ENCODE results near the gene MFSD11.

MFSD11 gene

DNA sequence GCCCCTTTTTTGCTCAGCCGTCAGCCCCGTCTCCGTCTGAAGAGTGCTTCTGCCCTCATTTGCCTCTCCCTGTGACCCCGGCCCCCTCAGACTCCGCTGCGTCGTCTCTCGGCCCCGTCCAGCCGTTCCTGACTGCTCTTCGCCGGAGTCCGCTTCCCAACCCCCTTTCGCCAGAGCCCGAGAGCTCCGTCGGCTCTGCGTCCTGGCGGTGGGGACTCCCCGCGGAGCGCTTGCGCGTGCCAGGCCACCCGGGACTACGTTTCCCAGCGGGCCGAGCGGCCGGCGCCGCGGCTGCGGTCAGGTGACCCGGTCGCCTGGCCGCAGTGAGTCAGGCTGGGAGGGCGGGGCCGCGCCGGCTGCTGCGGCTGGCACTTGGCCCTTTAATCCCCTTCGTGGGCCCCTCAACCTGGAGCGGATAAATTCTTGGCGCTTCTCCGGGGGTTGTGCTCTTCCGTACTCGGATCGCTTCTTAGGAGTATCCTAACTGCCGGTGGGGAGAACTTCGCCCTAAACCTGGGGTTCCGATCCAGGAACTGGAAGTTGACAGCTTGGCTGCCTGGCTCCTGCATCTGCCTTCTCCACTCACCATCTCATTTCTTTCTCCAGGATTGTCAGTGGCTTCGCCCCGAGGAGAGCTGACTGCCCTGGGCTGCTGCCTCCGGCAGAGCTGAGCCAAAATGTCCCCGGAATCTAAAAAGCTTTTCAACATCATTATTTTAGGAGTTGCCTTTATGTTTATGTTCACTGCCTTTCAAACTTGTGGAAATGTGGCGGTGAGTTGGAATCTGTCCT lies at the start of gene MFSD11:
TSS of gene MFSD11 (plus strand) at position 444 of the 792 bp plus-strand sequence. CDS start at position 678, 234 bp downstream.
- TF ChIP-seq CTCF (IDR thresholded peaks at IDR 0.05; ENCODE audit: low read depth, low read length, poor library complexity, severe bottlenecking) = no peak
- TF ChIP-seq EZH2phosphoT487 (IDR thresholded peaks at IDR 0.05; ENCODE audit: borderline replicate concordance, low read length) = no peak
- H4K20me1 ChIP-seq (ENCODE audit: control insufficient read depth, insufficient read depth, low read depth, low read length) = peaks cover 28% of the 10 kb centered on the region
- peaks cover 58% of the 10 kb centered on the region for H3K36me3 ChIP-seq (ENCODE audit: control insufficient read depth, low read length)
- H3K79me2 ChIP-seq (ENCODE audit: control insufficient read depth, low read length) = peaks cover 62% of the 10 kb centered on the region
- no peaks in the 10 kb centered on the region for H3K27me3 ChIP-seq (ENCODE audit: control insufficient read depth, low read length)
- peaks cover 38% of the 10 kb centered on the region for H3F3A ChIP-seq (ENCODE audit: control insufficient read depth, insufficient read depth)
- H3K4me3 ChIP-seq (ENCODE audit: low read length) = peak within 1 kb of the TSS; percentile 89
- peak within 1 kb of the TSS; percentile 93 for H3K27ac ChIP-seq (ENCODE audit: low read depth, low read length)
- peaks cover 34% of the 10 kb centered on the region for H3K4me1 ChIP-seq (ENCODE audit: control insufficient read depth, low read length)
- no peaks in the 10 kb centered on the region for H3K9me3 ChIP-seq (ENCODE audit: control insufficient read depth, insufficient read depth, low read length)
- H3K9me2 ChIP-seq (replicated peaks; ENCODE audit: control insufficient read depth, low read length) = no peaks in the 10 kb centered on the region
- H3K4me2 ChIP-seq (ENCODE audit: low read length) = peak within 1 kb of the TSS; percentile 67

- peaks cover 7% of the 10 kb centered on the region; the same call in 1 of the 2 replicates for H3K27me3 ChIP-seq (ENCODE audit: control insufficient read depth, low read length)
- H3K36me3 ChIP-seq (ENCODE audit: control insufficient read depth, low read length) = no peaks in the 10 kb centered on the region
- H3K9me2 ChIP-seq (replicated peaks; ENCODE audit: control insufficient read depth, low read length) = no peaks in the 10 kb centered on the region
- no peaks in the 10 kb centered on the region for H3K79me2 ChIP-seq (ENCODE audit: control insufficient read depth, low read length)
- no peak overlapping the region for H3K27ac ChIP-seq (ENCODE audit: low read depth, low read length)
- H3F3A ChIP-seq (ENCODE audit: control insufficient read depth, insufficient read depth) = no peaks in the 10 kb centered on the region
- no peaks in the 10 kb centered on the region for H3K9me3 ChIP-seq (ENCODE audit: control insufficient read depth, insufficient read depth, low read length)
- H3K4me1 ChIP-seq (ENCODE audit: control insufficient read depth, low read length) = no peaks in the 10 kb centered on the region
- H4K20me1 ChIP-seq (ENCODE audit: control insufficient read depth, insufficient read depth, low read depth, low read length) = no peaks in the 10 kb centered on the region
- no peak overlapping the region for H3K4me3 ChIP-seq (ENCODE audit: low read length)
- TF ChIP-seq EZH2phosphoT487 (IDR thresholded peaks at IDR 0.05; ENCODE audit: borderline replicate concordance, low read length) (no peak), CTCF (IDR thresholded peaks at IDR 0.05; ENCODE audit: low read depth, low read length, poor library complexity, severe bottlenecking) (no peak)
- H3K4me2 ChIP-seq (ENCODE audit: low read length) = no peak overlapping the region
Measured at GRCh38 chr17:76688165-76688622, 49.7 kb upstream of the MFSD11 start.

DNA sequence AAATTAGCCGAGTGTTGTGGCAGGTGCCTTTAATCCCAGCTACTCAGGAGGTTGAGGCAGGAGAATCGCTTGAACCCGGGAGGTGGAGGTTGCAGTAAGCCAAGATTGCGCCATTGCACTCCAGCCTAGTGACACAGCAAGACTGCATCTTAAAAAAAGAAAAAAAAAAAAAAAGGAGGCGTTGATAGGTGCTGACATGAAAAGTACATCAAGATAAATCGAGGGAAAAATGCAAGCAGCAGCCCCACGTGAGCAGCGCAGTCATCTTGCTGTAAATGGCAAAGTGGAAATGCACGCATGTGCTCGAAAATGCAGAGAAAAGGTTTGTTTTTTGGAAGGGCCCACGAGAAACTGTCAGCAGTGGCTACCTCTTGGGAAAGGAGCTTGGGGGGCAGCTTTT lies 48.1 kb upstream of the MFSD11 start:
- Histone ChIP-seq H3K4me1 (ENCODE audit: control insufficient read depth, low read length) (no peaks in the 10 kb centered on the region), H3K4me2 (ENCODE audit: low read length) (no peak overlapping the region), H3F3A (ENCODE audit: control insufficient read depth, insufficient read depth) (no peaks in the 10 kb centered on the region), H3K79me2 (ENCODE audit: control insufficient read depth, low read length) (no peaks in the 10 kb centered on the region), H3K4me3 (ENCODE audit: low read length) (no peak overlapping the region), H3K36me3 (ENCODE audit: control insufficient read depth, low read length) (no peaks in the 10 kb centered on the region), H3K9me2 (replicated peaks; ENCODE audit: control insufficient read depth, low read length) (no peaks in the 10 kb centered on the region), H3K27ac (ENCODE audit: low read depth, low read length) (no peak overlapping the region), H4K20me1 (ENCODE audit: control insufficient read depth, insufficient read depth, low read depth, low read length) (no peaks in the 10 kb centered on the region), H3K9me3 (ENCODE audit: control insufficient read depth, insufficient read depth, low read length) (no peaks in the 10 kb centered on the region), H3K27me3 (ENCODE audit: control insufficient read depth, low read length) (peaks cover 7% of the 10 kb centered on the region; the same call in 1 of the 2 replicates)
- no peak for TF ChIP-seq CTCF (IDR thresholded peaks at IDR 0.05; ENCODE audit: low read depth, low read length, poor library complexity, severe bottlenecking)
- TF ChIP-seq EZH2phosphoT487 (IDR thresholded peaks at IDR 0.05; ENCODE audit: borderline replicate concordance, low read length) = no peak
